Measurements from ENCODE around the gene PEX11A.

Gene PEX11A

GRCh38 chr15:89664441-89665350 lies 25.9 kb downstream of the PEX11A start:
- DNase-seq: no peak
- no peak overlapping the region for H3K4me3 ChIP-seq (ENCODE audit: low read length)
- H4K20me1 ChIP-seq (ENCODE audit: insufficient read depth, low read length): no peaks in the 10 kb centered on the region
- no peaks in the 10 kb centered on the region for H3K9me2 ChIP-seq (replicated peaks; ENCODE audit: insufficient read depth, low read length)
- no peaks in the 10 kb centered on the region for H3K4me1 ChIP-seq (ENCODE audit: low read length)
- no peaks in the 10 kb centered on the region for H3F3A ChIP-seq (ENCODE audit: insufficient read depth, low read length)
- no peak overlapping the region for H3K9ac ChIP-seq (ENCODE audit: low read length)
- no peak overlapping the region for H3K27ac ChIP-seq (ENCODE audit: low read length)
- no peaks in the 10 kb centered on the region for H3K9me3 ChIP-seq (replicated peaks; ENCODE audit: insufficient read depth, low read length)
- peaks cover 5% of the 10 kb centered on the region; the same call in 1 of the 2 replicates for H3K27me3 ChIP-seq (replicated peaks; ENCODE audit: insufficient read depth, low read length)
- no peak for TF ChIP-seq EZH2 (optimal IDR thresholded peaks at IDR 0.05; ENCODE audit: low read depth, low read length)
- TF ChIP-seq CTCF (IDR thresholded peaks at IDR 0.05; ENCODE audit: low read length): no peak
- TF ChIP-seq EZH2phosphoT487 (IDR thresholded peaks at IDR 0.05; ENCODE audit: low read length): no peak
- no peaks in the 10 kb centered on the region for H3K36me3 ChIP-seq (replicated peaks; ENCODE audit: insufficient read depth, low read length)
- no peaks in the 10 kb centered on the region for H3K79me2 ChIP-seq (ENCODE audit: low read length)
- H3K4me2 ChIP-seq (ENCODE audit: low read depth, low read length): peak overlapping the region; percentile 61; the same call in 1 of the 2 replicates
- 0 out of 2 replicates have a peak overlapping the region, but pooled peaks have one; percentile 55 for H2AFZ ChIP-seq (ENCODE audit: low read length)

GRCh38 chr15:89662893-89663626 lies 27.5 kb downstream of the PEX11A start:
- H3K4me1 ChIP-seq (ENCODE audit: low read length): no peaks in the 10 kb centered on the region
- no peaks in the 10 kb centered on the region for H3K9me3 ChIP-seq (replicated peaks; ENCODE audit: insufficient read depth, low read length)
- DNase-seq: no peak
- no peak overlapping the region for H3K4me3 ChIP-seq (ENCODE audit: low read length)
- no peaks in the 10 kb centered on the region for H3F3A ChIP-seq (ENCODE audit: insufficient read depth, low read length)
- peaks cover 5% of the 10 kb centered on the region; the same call in 1 of the 2 replicates for H3K27me3 ChIP-seq (replicated peaks; ENCODE audit: insufficient read depth, low read length)
- no peaks in the 10 kb centered on the region for H3K79me2 ChIP-seq (ENCODE audit: low read length)
- no peak overlapping the region for H3K27ac ChIP-seq (ENCODE audit: low read length)
- H3K9me2 ChIP-seq (replicated peaks; ENCODE audit: insufficient read depth, low read length): no peaks in the 10 kb centered on the region
- H3K9ac ChIP-seq (ENCODE audit: low read length): no peak overlapping the region
- TF ChIP-seq EZH2phosphoT487 (IDR thresholded peaks at IDR 0.05; ENCODE audit: low read length) (no peak), EZH2 (optimal IDR thresholded peaks at IDR 0.05; ENCODE audit: low read depth, low read length) (no peak), CTCF (IDR thresholded peaks at IDR 0.05; ENCODE audit: low read length) (no peak)
- H3K36me3 ChIP-seq (replicated peaks; ENCODE audit: insufficient read depth, low read length): no peaks in the 10 kb centered on the region
- H2AFZ ChIP-seq (ENCODE audit: low read length): no peak overlapping the region
- no peak overlapping the region for H3K4me2 ChIP-seq (ENCODE audit: low read depth, low read length)
- H4K20me1 ChIP-seq (ENCODE audit: insufficient read depth, low read length): no peaks in the 10 kb centered on the region

GRCh38 chr15:89660556-89660955 lies 30.0 kb downstream of the PEX11A start:
- TF ChIP-seq CTCF (IDR thresholded peaks at IDR 0.05; ENCODE audit: low read length): no peak
- TF ChIP-seq EZH2phosphoT487 (IDR thresholded peaks at IDR 0.05; ENCODE audit: low read length): no peak
- no peak for TF ChIP-seq EZH2 (optimal IDR thresholded peaks at IDR 0.05; ENCODE audit: low read depth, low read length)
- H3K4me3 ChIP-seq (ENCODE audit: low read length): no peak overlapping the region
- no peaks in the 10 kb centered on the region for H3K79me2 ChIP-seq (ENCODE audit: low read length)
- H3F3A ChIP-seq (ENCODE audit: insufficient read depth, low read length): peaks cover 10% of the 10 kb centered on the region
- H3K4me2 ChIP-seq (ENCODE audit: low read depth, low read length): no peak overlapping the region
- peaks cover 5% of the 10 kb centered on the region; the same call in 1 of the 2 replicates for H3K27me3 ChIP-seq (replicated peaks; ENCODE audit: insufficient read depth, low read length)
- no peak overlapping the region for H3K27ac ChIP-seq (ENCODE audit: low read length)
- H3K9me2 ChIP-seq (replicated peaks; ENCODE audit: insufficient read depth, low read length): no peaks in the 10 kb centered on the region
- no peak overlapping the region for H2AFZ ChIP-seq (ENCODE audit: low read length)
- H4K20me1 ChIP-seq (ENCODE audit: insufficient read depth, low read length): no peaks in the 10 kb centered on the region
- no peak overlapping the region for H3K9ac ChIP-seq (ENCODE audit: low read length)
- no peak for DNase-seq
- no peaks in the 10 kb centered on the region for H3K9me3 ChIP-seq (replicated peaks; ENCODE audit: insufficient read depth, low read length)
- no peaks in the 10 kb centered on the region for H3K36me3 ChIP-seq (replicated peaks; ENCODE audit: insufficient read depth, low read length)
- peaks cover 12% of the 10 kb centered on the region for H3K4me1 ChIP-seq (ENCODE audit: low read length)

All from MM.1S (cell line).